CD4-positive, alpha-beta T cell treated with Interferon alpha-2 for 1 hour (primary cell): ENCODE measurements around the gene PNMA8C.
"Not testable (repeated sequence)": the region's sequence is repeated elsewhere in the genome, so short reads cannot be mapped to it uniquely, and the experiment has no call there.

ENCODE experiments used
- DNase-seq, 2 donors: peaks; one replicate each; pipeline ENCODE4 v3.0.0-alpha.2; 2020 to 2022

PNMA8C gene

GRCh38 chr19:46411088-46411924, 17.4 kb downstream of the PNMA8C start:
- DNase-seq = no peak

- DNase-seq = no peak
Observed at GRCh38 chr19:46410205-46411087, 18.3 kb downstream of the PNMA8C start.

- no peak for DNase-seq
Observed at GRCh38 chr19:46409191-46409590, 19.5 kb downstream of the PNMA8C start.

GRCh38 chr19:46408664-46409039, 20.1 kb downstream of the PNMA8C start:
- DNase-seq = no peak

- no peak for DNase-seq
Observed at GRCh38 chr19:46407856-46408663, 20.7 kb downstream of the PNMA8C start.

GRCh38 chr19:46406976-46407375, 21.8 kb downstream of the PNMA8C start:
- DNase-seq = no peak

- peak in 1 of 2 donors; percentile 11 for DNase-seq
Observed at GRCh38 chr19:46404753-46405468, 23.8 kb downstream of the PNMA8C start.

GRCh38 chr19:46404055-46404752, 24.5 kb downstream of the PNMA8C start:
- DNase-seq = no peak

- no peak for DNase-seq
Observed at GRCh38 chr19:46402725-46403124, 26.0 kb downstream of the PNMA8C start.

GRCh38 chr19:46397801-46398479, 30.8 kb downstream of the PNMA8C start:
- DNase-seq = not testable (repeated sequence)

- DNase-seq = no peak
Observed at GRCh38 chr19:46394402-46394797, 34.3 kb downstream of the PNMA8C start.

GRCh38 chr19:46393456-46394401, 35.0 kb downstream of the PNMA8C start:
- no peak for DNase-seq

GRCh38 chr19:46392837-46393236, 35.9 kb downstream of the PNMA8C start:
- DNase-seq = no peak

GRCh38 chr19:46392252-46392801, 36.4 kb downstream of the PNMA8C start:
- no peak for DNase-seq

- DNase-seq = no peak
Observed at GRCh38 chr19:46391296-46392251, 37.2 kb downstream of the PNMA8C start.

- DNase-seq = no peak
Observed at GRCh38 chr19:46390866-46391265, 37.9 kb downstream of the PNMA8C start.

- DNase-seq = no peak
Observed at GRCh38 chr19:46390121-46390858, 38.4 kb downstream of the PNMA8C start.
